Esophagus muscularis mucosa (tissue), 4 donors: ENCODE data around the gene FOXN1. TPM values are rescaled to one million over a fixed set of nuclear protein-coding genes. Genes with fewer than 3 reads are reported as not detected.

Source experiments
- DNase-seq: peaks from one replicate; pipeline ENCODE4 v3.0.0-alpha.2; 2017; ENCODE audit errors: extremely low spot score
- H3K27ac ChIP-seq, 4 donors: fragments of 200-600 bp; sonication (generic); replicated peaks in 1 of 4; 1 replicate in 3 of 4; 2 replicates in 1 of 4; pipeline ENCODE4 v1.5.1; 2016 to 2019; ENCODE audit warnings: mild to moderate bottlenecking in 1 of 4
- H3K27me3 ChIP-seq, 4 donors: fragments of 200-600 bp; sonication (generic); one replicate each; pipeline versions ENCODE4 v1.5.1 to v1.6.0; 2016 to 2019
- H3K36me3 ChIP-seq, 4 donors: fragments of 200-600 bp; sonication (generic); one replicate each; pipeline ENCODE4 v1.5.1; 2016 to 2019
- H3K4me1 ChIP-seq, 4 donors: fragments of 200-600 bp; sonication (generic); one replicate each; pipeline ENCODE4 v1.5.1; 2016 to 2019
- H3K4me3 ChIP-seq, 4 donors: fragments of 200-600 bp; sonication (generic); 1 replicate in 2 of 4; 2 replicates in 2 of 4; pipeline ENCODE4 v1.5.1; 2016 to 2019; ENCODE audit warnings: mild to moderate bottlenecking in 4 of 4, moderate library complexity in 1 of 4
- H3K9me3 ChIP-seq, 4 donors: fragments of 200-600 bp; sonication (generic); 1 replicate in 3 of 4; 2 replicates in 1 of 4; pipeline ENCODE4 v1.5.1; 2016 to 2019
- EP300 ChIP-seq: sonication (generic); formaldehyde crosslinking; IDR thresholded peaks from one replicate; pipeline ENCODE4 v1.6.1; 2017; ENCODE audit warnings: antibody characterized with exemption
- POLR2A ChIP-seq: fragments of 450-650 bp; IDR thresholded peaks from one replicate; pipeline ENCODE4 v1.6.1; 2017; ENCODE audit warnings: antibody characterized with exemption, moderate library complexity, mild to moderate bottlenecking, low read depth
- POLR2AphosphoS5 ChIP-seq, 2 donors: sonication (generic); formaldehyde crosslinking; IDR thresholded peaks; one replicate each; pipeline ENCODE4 v1.6.1; 2017; ENCODE audit warnings: antibody characterized with exemption in 2 of 2
- WGBS: methylation state at CpG from one replicate; pipeline ENCODE4 v1.1.5; 2018; 5-methylcytosine and 5-hydroxymethylcytosine counted together
- intact Hi-C: fragments of 100-400 bp; cut with DNase I; formaldehyde crosslinking; loops from one replicate; pipeline ENCODE4 v1.15.1; 2023
- total RNA-seq, 4 donors: library from RNA; depleted of rRNA; stranded (reverse); fragments of >200 nt; gene quantifications; one replicate each; pipeline versions ENCODE4 v1.1.0 to v1.2.1, GENCODE V29; 2016
- TF ChIP-seq, protein P1 (sequence below), 3 experiments: fragments of 200-600 bp in 2 of 3; fragments of 450-650 bp in 1 of 3; sonication (generic) in 2 of 3; IDR thresholded peaks; one replicate each; pipeline ENCODE4 v1.5.1; 2017 to 2019; ENCODE audit warnings: antibody characterized with exemption in 3 of 3, mild to moderate bottlenecking in 2 of 3, moderate library complexity in 1 of 3

The FOXN1 gene
- total RNA-seq, 4 donors from 2014 or later, result not detected

DNA sequence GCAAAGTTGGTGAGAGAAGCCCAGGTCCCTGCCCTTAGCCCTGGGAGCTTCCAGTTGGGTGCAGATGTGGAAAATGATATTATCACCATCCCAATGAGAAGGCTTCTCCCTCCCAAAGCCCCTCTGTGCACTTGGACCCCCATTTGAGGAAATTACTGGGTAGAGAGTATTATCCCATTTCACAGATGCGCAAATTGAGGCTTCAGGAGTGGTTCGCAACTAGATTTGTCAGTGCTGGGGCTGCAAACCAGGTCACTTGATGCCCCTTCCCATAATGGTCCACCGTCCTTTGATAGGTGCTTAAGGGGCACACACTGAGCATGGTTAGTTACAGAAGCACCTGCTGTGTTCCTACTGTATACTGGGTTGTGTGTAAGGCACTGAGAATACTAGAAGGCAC lies 14.3 kb upstream of the FOXN1 start:
- WGBS, result 96% methylated on average over 3 of the region's 3 CpGs
- intact Hi-C loops, result no loop called here
- Histone ChIP-seq H3K4me1 (no peaks in the 10 kb centered on the region), H3K27me3 (peaks cover 0 to 62% (median 2%) of the 10 kb centered on the region in 4 donors), H3K27ac (no peak overlapping the region), H3K36me3 (no peaks in the 10 kb centered on the region), H3K9me3 (no peaks in the 10 kb centered on the region), H3K4me3 (no peak overlapping the region)
- DNase-seq, result no peak
- TF ChIP-seq POLR2AphosphoS5 (IDR thresholded peaks at IDR 0.05) (no peak), POLR2A (no peak), EP300 (no peak)
- TF ChIP-seq, protein P1, sequence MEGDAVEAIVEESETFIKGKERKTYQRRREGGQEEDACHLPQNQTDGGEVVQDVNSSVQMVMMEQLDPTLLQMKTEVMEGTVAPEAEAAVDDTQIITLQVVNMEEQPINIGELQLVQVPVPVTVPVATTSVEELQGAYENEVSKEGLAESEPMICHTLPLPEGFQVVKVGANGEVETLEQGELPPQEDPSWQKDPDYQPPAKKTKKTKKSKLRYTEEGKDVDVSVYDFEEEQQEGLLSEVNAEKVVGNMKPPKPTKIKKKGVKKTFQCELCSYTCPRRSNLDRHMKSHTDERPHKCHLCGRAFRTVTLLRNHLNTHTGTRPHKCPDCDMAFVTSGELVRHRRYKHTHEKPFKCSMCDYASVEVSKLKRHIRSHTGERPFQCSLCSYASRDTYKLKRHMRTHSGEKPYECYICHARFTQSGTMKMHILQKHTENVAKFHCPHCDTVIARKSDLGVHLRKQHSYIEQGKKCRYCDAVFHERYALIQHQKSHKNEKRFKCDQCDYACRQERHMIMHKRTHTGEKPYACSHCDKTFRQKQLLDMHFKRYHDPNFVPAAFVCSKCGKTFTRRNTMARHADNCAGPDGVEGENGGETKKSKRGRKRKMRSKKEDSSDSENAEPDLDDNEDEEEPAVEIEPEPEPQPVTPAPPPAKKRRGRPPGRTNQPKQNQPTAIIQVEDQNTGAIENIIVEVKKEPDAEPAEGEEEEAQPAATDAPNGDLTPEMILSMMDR (IDR thresholded peaks at IDR 0.05), result no peak

DNA sequence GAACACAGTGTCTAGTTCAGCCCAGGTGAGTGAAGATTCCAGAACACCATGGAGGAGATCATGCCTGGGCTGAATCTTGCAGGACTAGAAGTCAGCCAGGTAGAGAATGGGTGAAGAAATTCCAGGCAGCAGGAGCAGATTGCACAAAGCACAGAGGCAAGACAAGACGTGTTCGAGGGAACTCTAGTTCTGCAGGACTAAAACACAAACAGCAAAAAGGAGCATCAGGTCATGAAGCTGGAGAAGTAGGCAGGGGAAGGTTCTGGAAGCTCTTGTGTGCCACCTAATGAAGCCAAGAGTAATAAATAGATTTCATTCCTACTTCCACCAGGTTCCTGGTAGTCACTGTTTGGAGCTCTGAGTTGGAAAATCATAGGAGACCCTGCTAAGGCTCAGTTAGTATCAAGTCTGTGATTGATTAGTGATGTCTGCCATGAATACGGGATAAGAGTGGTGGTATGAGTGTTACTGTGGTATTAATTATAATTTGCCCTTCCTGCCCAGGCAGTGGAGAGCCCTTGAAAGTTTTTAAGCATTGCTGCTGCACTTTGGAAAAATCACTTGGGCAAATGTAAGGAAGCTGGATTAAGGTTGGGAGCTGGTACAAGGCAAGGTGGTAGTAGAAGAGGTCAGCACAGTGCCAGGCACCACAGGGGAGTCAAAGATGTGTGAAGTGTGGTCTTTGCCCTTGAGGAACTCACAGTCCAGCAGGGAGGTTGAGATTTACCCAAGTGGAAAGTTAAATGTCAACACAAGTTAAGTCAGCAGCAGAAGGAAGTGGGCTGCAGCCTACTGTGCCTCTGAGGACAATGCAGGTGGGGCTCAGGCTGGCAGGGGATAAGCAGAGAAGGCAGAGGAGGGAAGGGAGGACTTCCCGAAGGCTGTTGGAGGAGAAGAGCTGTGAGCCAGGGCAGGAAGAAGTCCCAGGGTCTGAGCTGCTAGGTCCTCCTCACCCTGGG lies 13.5 kb upstream of the FOXN1 start:
- intact Hi-C loops, result no loop called here
- TF ChIP-seq EP300 (no peak), POLR2AphosphoS5 (IDR thresholded peaks at IDR 0.05) (no peak), POLR2A (no peak)
- TF ChIP-seq, protein P1 (IDR thresholded peaks at IDR 0.05), result no peak
- no peak overlapping the region for H3K27ac ChIP-seq
- H3K4me1 ChIP-seq, result no peaks in the 10 kb centered on the region
- 59% methylated on average over 4 of the region's 4 CpGs for WGBS
- H3K4me3 ChIP-seq, result no peak overlapping the region
- no peak for DNase-seq
- no peaks in the 10 kb centered on the region for H3K9me3 ChIP-seq
- H3K36me3 ChIP-seq, result no peaks in the 10 kb centered on the region
- H3K27me3 ChIP-seq, result peaks cover 0 to 60% (median 2%) of the 10 kb centered on the region in 4 donors

DNA sequence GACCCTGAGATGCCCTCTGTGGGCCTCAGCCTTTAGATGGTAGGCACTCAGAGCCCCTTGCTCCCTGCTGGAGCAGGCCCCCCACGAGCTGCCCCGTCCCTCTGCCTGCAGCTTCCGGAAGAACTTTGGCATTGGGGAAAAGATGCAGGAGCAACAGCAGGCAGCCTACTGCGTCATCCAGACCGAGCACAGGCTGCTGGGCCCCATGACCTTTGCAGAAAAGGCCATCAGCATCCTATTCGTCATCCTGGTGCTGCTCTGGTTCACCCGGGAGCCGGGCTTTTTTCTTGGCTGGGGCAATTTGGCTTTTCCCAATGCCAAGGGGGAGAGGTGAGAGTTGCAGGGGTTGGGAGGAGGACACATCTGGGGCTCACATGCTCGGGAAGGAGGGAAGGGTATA lies 12.7 kb upstream of the FOXN1 start:
- Histone ChIP-seq H3K4me3 (no peak overlapping the region), H3K36me3 (no peaks in the 10 kb centered on the region), H3K9me3 (no peaks in the 10 kb centered on the region), H3K27me3 (peaks cover 0 to 57% (median 2%) of the 10 kb centered on the region in 4 donors), H3K4me1 (no peaks in the 10 kb centered on the region), H3K27ac (no peak overlapping the region)
- 31% methylated on average over 9 of the region's 9 CpGs for WGBS
- TF ChIP-seq POLR2A (no peak), EP300 (no peak), POLR2AphosphoS5 (IDR thresholded peaks at IDR 0.05) (no peak)
- TF ChIP-seq, protein P1 (IDR thresholded peaks at IDR 0.05), result no peak
- intact Hi-C loops, result no loop called here
- no peak for DNase-seq

DNA sequence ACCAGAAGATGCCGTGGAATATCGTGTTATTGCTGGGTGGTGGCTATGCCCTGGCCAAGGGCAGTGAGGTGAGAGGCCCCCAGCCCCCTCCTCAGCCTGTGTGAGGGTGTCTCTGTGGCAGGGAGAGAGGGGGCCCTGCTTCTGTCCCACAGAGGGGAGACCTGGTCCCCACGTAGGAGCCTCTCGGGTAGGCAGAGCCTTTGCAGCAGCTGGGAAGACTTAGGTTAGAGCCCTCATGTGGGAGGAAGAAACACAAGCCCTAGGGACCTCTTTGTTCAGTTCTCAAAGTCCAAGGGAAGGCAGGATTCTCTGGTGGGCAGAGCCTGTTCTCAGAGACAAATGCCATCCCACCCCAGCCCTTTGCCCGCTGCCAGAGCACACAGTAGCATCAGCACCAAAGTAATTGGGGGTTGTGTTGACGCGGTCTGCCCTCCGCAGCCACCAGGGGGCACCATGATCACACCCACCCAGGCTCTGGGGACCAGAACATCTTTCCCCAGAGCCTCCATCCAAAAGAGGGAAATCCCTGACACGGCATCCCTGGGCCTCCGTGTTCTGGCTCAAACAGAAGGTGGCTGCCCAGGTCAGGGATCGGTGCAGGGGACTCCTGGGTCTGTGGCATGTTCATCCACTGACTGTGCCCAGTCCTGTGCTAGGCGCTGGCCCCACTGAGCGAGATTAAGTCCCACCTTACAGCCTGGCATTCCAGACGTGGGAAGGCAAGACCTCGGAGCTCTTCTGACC lies 11.5 kb upstream of the FOXN1 start:
- intact Hi-C loops, result loop anchor here (2.0 kb wide), 2 partner anchors 46 to 118 kb away; no protein-coding TSS in a partner anchor
- Histone ChIP-seq H3K27ac (no peak overlapping the region), H3K4me3 (no peak overlapping the region), H3K27me3 (peaks cover 0 to 52% (median 2%) of the 10 kb centered on the region in 4 donors), H3K36me3 (no peaks in the 10 kb centered on the region), H3K9me3 (no peaks in the 10 kb centered on the region), H3K4me1 (no peaks in the 10 kb centered on the region)
- 49% methylated on average over 10 of the region's 15 CpGs for WGBS
- peak; percentile 94 for DNase-seq
- TF ChIP-seq EP300 (no peak), POLR2AphosphoS5 (IDR thresholded peaks at IDR 0.05) (no peak), POLR2A (no peak)
- TF ChIP-seq, protein P1 (IDR thresholded peaks at IDR 0.05), result peak; percentile 76 to 87 (median 77)
